Vagina (tissue), 2 donors: Measurements from ENCODE around the gene GRIN1. TPM values are rescaled to one million over a fixed set of nuclear protein-coding genes. Genes with fewer than 3 reads are reported as not detected.

ENCODE experiments used
- DNase-seq, 2 donors: peaks; one replicate each; pipeline ENCODE4 v3.0.0-alpha.2; 2017; ENCODE audit errors: extremely low spot score in 2 of 2
- H3K27ac ChIP-seq: fragments of 200-600 bp; sonication (generic); one replicate; pipeline ENCODE4 v1.5.1; 2019
- H3K27me3 ChIP-seq: fragments of 200-600 bp; sonication (generic); one replicate; pipeline ENCODE4 v1.5.1; 2019
- H3K36me3 ChIP-seq, 2 donors: fragments of 200-600 bp; sonication (generic); one replicate each; pipeline ENCODE4 v1.5.1; 2017 to 2019
- H3K4me1 ChIP-seq: fragments of 200-600 bp; sonication (generic); one replicate; pipeline ENCODE4 v1.5.1; 2019
- H3K4me3 ChIP-seq, 2 donors: fragments of 200-600 bp; sonication (generic); 1 replicate in 1 of 2; 2 replicates in 1 of 2; pipeline ENCODE4 v1.5.1; 2016 to 2019
- H3K9me3 ChIP-seq: fragments of 200-600 bp; sonication (generic); one replicate; pipeline ENCODE4 v1.5.1; 2019
- POLR2A ChIP-seq, 2 donors: fragments of 450-650 bp; IDR thresholded peaks; one replicate each; pipeline ENCODE4 v1.6.1; 2017; ENCODE audit warnings: antibody characterized with exemption in 2 of 2, mild to moderate bottlenecking in 2 of 2, moderate library complexity in 2 of 2
- POLR2AphosphoS5 ChIP-seq, 2 donors: sonication (generic); formaldehyde crosslinking; IDR thresholded peaks; one replicate each; pipeline ENCODE4 v1.9.0; 2017; ENCODE audit warnings: antibody characterized with exemption in 2 of 2, mild to moderate bottlenecking in 2 of 2, low read depth in 1 of 2; ENCODE audit not compliant: insufficient read depth in 1 of 2
- intact Hi-C: fragments of 100-400 bp; cut with DNase I; formaldehyde crosslinking; loops from one replicate; pipeline ENCODE4 v1.15.1; 2023
- total RNA-seq: library from RNA; depleted of rRNA; stranded (reverse); fragments of >200 nt; gene quantifications from one replicate; pipeline ENCODE4 v1.2.3, GENCODE V29; 2016
- TF ChIP-seq, protein P1 (sequence below), 3 experiments: fragments of 450-650 bp in 2 of 3; fragments of 200-600 bp in 1 of 3; sonication (generic) in 1 of 3; IDR thresholded peaks; one replicate each; pipeline ENCODE4 v1.5.1; 2017 to 2019; ENCODE audit warnings: antibody characterized with exemption in 3 of 3, mild to moderate bottlenecking in 2 of 3, moderate library complexity in 2 of 3

The GRIN1 gene
- total RNA-seq, 1 donor from 2014 or later = 0.74 TPM

DNA sequence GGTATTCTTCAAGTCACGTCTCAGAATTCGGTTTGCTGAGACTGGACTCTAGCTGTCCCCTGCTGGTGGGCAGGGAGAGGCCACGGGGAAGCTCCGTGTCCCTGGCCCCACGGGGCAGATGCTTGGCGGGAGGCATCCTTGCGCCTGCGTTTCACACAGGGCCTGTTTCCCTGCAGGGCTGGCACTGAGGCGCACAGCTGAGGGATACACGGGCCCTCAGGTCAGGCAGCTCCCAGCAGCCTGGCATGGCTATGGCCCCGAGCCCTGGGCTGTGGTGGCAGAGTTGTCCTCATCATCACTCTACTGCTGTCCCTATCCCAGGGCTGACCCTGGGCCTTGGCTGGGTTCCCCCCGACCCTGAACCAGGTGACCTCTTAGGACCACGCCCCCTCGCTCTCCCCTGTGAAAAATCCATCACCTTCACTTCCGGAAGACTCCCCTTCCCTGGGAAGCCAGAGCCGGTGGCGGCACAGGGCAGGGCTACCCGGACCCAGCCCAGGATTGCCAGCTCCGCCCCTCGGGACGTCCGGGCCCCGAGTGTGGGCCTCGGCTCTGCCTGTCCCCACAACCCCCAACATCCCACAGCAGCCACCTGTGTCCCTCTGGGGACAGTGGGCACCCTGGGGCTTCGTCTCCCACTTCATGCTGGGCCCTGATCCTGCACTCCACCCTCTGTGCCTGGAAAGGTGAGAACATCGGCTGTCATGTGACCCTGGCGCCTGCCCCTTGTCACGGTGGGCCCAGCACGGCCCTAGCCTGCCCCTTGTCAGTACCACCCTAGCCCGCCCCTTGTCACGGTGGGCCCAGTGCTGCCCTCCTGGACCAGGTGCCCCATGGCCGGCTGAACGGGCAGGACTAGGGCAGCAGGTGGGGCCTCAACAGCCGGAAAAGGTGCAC, 29.5 kb upstream of the GRIN1 start:
- DNase-seq = no peak
- H3K27ac ChIP-seq = no peak overlapping the region
- peaks cover 0 to 69% of the 10 kb centered on the region in 2 donors for H3K36me3 ChIP-seq
- H3K27me3 ChIP-seq = no peaks in the 10 kb centered on the region
- no peak overlapping the region for H3K4me3 ChIP-seq
- H3K9me3 ChIP-seq = no peaks in the 10 kb centered on the region
- peaks cover 8% of the 10 kb centered on the region for H3K4me1 ChIP-seq
- intact Hi-C loops = no loop called here
- TF ChIP-seq, protein P1, sequence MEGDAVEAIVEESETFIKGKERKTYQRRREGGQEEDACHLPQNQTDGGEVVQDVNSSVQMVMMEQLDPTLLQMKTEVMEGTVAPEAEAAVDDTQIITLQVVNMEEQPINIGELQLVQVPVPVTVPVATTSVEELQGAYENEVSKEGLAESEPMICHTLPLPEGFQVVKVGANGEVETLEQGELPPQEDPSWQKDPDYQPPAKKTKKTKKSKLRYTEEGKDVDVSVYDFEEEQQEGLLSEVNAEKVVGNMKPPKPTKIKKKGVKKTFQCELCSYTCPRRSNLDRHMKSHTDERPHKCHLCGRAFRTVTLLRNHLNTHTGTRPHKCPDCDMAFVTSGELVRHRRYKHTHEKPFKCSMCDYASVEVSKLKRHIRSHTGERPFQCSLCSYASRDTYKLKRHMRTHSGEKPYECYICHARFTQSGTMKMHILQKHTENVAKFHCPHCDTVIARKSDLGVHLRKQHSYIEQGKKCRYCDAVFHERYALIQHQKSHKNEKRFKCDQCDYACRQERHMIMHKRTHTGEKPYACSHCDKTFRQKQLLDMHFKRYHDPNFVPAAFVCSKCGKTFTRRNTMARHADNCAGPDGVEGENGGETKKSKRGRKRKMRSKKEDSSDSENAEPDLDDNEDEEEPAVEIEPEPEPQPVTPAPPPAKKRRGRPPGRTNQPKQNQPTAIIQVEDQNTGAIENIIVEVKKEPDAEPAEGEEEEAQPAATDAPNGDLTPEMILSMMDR (IDR thresholded peaks at IDR 0.05) = no peak
- TF ChIP-seq POLR2A (IDR thresholded peaks at IDR 0.05) = no peak
- no peak for TF ChIP-seq POLR2AphosphoS5 (IDR thresholded peaks at IDR 0.05; ENCODE audit: insufficient read depth in 1 of 2, low read depth in 1 of 2)

DNA sequence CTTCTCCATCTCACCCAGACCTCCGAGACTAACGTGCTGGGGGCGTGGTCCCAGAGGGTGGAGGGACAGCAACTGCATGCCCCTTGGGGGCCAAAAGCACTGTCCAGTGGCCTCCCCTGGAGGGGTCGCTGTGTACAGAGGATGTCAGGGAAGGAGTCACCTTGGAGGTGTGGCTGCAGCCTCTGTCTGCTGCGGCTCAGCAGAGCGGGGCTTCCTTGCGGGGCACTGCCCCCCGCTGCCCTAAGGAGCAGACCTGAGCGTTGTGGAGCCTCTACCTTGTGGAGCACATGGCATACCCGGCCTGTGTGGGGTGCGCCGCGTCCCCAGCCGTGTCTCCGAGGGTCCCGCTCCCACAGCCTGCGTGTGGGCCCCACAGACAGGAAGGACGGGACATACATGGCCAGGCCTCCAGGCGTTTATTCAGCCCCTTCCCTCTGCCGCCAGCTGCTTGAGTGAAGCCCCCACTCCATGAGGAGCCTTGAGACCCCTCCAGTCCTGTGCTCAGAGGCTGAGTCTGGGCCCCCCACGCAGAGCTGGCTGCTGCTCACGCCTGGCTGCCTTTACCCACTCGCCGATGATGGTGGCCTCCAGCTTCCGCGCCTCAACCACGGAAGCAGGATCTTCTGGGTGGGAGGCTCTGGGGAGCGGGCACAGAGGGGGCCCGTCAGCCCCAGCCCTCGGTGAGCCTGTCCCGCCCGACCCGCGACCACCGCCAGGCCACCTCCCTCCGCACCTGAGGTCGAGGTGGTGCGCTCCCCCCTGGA, 28.6 kb upstream of the GRIN1 start:
- Histone ChIP-seq H3K27me3 (no peaks in the 10 kb centered on the region), H3K4me1 (peaks cover 15% of the 10 kb centered on the region), H3K27ac (no peak overlapping the region), H3K4me3 (no peak overlapping the region), H3K9me3 (no peaks in the 10 kb centered on the region), H3K36me3 (peaks cover 0 to 64% of the 10 kb centered on the region in 2 donors)
- intact Hi-C loops = no loop called here
- no peak for DNase-seq
- no peak for TF ChIP-seq POLR2AphosphoS5 (IDR thresholded peaks at IDR 0.05; ENCODE audit: insufficient read depth in 1 of 2, low read depth in 1 of 2)
- no peak for TF ChIP-seq POLR2A (IDR thresholded peaks at IDR 0.05)

DNA sequence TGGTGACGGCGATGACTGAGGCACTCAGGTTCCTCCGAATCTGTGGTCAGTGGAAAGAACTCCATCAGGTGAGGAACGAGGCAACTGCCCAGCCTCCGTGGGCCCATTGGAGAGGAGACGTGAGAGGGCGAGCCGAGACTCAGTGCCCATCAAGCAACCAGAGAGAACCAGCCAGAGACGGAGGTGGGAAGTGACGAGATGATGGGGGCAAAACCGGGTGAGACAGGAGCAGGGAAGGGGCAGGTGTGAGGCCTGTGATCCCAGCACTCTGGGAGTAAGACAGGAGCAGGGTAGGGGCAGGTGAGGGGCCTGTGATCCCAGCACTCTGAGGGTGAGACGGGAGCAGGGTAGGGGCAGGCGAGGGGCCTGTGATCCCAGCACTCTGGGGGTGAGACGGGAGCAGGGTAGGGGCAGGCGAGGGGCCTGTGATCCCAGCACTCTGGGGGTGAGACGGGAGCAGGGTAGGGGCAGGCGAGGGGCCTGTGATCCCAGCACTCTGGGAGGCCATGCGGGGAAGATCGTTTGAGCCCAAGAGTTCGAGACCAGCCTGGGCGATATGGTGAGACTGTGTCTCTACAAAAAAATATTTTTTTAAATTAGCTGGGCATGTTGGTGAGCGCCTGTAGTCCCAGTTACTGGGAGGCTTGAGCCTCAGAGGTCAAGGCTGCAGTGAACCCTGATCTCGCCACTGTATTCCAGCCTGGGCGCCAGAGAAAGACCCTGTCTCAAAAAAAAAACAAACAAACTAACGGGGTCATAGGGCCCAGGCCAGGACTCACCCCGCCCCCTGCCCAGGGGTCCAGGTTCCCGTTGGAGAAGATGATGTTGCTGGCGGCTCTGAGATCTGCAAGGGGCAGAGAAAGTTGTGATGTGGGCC, 27.8 kb upstream of the GRIN1 start:
- intact Hi-C loops = no loop called here
- Histone ChIP-seq H3K9me3 (no peaks in the 10 kb centered on the region), H3K4me1 (peaks cover 16% of the 10 kb centered on the region), H3K4me3 (no peak overlapping the region), H3K36me3 (peaks cover 0 to 56% of the 10 kb centered on the region in 2 donors), H3K27me3 (no peaks in the 10 kb centered on the region), H3K27ac (no peak overlapping the region)
- no peak for TF ChIP-seq POLR2A (IDR thresholded peaks at IDR 0.05)
- TF ChIP-seq, protein P1 (IDR thresholded peaks at IDR 0.05) = no peak
- TF ChIP-seq POLR2AphosphoS5 (IDR thresholded peaks at IDR 0.05; ENCODE audit: insufficient read depth in 1 of 2, low read depth in 1 of 2) = no peak
- DNase-seq = no peak

DNA sequence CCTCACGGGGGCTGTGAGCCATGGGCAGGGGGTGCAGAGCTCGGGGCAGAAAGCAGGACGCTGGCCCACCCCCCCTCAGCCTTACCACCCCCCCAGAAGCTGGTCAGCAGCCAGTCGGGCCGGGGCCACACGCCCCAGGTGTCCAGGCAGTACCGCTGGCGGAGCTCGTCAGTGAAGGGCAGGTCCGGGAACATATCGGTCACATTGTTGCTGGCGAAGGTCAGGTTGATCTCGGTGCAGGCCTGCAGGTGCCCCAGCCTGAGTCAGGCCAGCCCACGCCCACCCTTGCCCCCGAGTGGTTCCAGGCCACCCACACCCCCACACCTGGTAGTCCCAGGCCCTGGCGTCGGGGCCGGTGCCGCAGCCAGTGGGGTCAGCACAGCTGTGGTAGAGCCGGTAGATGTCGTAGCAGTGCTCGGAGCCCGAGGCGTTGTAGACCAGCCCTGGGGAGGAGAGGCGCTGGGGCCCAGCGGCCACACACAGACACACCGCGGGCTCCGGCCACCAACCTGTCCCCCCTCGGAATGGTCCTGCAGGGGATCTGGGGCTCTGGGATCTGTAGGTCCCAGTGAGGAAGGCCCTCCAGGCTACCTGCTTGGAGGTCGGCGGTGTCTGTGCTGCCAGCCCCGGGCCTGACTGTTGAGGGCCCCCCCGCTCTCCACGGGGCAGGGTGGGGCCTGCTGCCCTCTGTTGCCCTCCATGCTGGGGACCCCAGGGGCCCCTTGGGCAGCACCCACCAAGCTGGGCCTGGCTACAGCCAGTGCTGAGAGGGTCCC, 27.0 kb upstream of the GRIN1 start:
- TF ChIP-seq, protein P1 (IDR thresholded peaks at IDR 0.05) = no peak
- TF ChIP-seq POLR2A (IDR thresholded peaks at IDR 0.05) = no peak
- no peak for TF ChIP-seq POLR2AphosphoS5 (IDR thresholded peaks at IDR 0.05; ENCODE audit: insufficient read depth in 1 of 2, low read depth in 1 of 2)
- Histone ChIP-seq H3K4me1 (peaks cover 16% of the 10 kb centered on the region), H3K36me3 (peaks cover 0 to 49% of the 10 kb centered on the region in 2 donors), H3K27ac (no peak overlapping the region), H3K27me3 (no peaks in the 10 kb centered on the region), H3K9me3 (no peaks in the 10 kb centered on the region), H3K4me3 (no peak overlapping the region)
- DNase-seq = no peak
- intact Hi-C loops = no loop called here
